Activated T-cell treated with anti-CD3 and anti-CD28 coated beads for 1 hour (primary cell): ENCODE data around the gene TOMM5.
A peak's percentile ranks its signal among the peaks of the same experiment; 100 is the strongest.

ENCODE experiments used
- DNase-seq: peaks from one replicate; pipeline ENCODE4 v3.0.0-alpha.2; 2020; ENCODE audit warnings: low read depth

TOMM5 gene

DNA sequence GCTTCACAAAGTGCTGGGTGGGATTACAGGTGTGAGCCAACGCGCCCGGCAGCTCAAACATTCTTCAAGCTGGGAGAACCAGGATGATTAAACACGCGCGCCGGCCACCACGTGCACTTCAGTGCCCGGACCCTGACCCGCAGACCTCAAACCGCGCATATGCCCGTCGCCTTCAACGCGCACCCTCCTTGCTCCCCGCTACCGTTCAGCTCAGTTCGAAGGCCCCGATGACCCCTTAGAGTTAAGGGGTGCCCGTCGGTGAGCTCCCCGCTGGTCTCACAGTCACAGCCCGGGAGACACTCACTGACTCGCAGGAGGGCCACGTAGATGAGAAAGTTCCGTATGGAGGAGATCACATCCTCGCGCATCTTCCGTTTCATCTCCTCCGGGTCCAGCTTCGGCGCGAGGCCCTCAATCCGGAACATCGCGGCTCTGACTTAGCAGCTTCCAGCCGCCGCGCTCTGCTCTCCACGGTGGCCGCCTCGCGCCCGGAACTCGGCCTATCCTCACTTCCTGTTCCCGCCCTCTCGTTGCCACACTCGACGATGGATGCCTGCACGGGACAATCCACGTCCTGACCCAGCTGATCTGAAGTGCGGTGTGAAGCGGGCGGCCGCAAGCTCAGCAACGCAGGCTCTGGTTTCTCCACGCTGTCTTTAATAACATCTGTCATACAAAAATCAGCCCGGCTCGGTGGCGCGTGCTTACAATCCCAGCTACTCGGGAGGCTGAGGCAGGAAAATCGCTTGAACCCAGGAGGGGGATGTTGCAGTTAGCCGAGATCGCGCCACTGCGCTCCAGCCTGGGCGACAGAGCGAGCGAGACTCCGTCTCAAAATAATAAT lies at the start of gene TOMM5:
Gene TOMM5, minus strand, starts transcription at position 490 of the 844 bp plus-strand sequence. Its CDS starts 65 bp downstream, at position 425.
- DNase-seq, result peak; percentile 83

- DNase-seq, result no peak
Observed at GRCh38 chr9:37641331-37641730, 48.9 kb upstream of the TOMM5 start.

DNA sequence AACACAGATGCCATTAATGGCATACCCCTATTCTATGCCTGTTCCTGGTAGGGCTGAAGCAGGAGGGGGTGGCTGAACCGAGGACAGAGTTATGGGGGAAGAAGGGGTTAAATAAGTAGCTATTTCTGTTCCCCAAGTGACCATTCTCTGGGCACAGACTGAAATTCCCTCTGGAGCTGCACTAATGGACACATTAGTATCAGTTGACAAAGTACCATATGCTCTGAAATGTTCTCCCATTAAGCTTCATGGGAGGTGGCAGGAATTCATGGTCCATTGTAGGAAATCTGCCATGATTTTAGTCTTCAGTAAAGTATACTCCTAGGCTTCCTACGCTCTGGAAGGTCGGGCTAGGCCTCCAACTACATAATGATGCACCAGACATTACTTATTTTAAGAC lies 47.8 kb upstream of the TOMM5 start:
- DNase-seq, result no peak

DNA sequence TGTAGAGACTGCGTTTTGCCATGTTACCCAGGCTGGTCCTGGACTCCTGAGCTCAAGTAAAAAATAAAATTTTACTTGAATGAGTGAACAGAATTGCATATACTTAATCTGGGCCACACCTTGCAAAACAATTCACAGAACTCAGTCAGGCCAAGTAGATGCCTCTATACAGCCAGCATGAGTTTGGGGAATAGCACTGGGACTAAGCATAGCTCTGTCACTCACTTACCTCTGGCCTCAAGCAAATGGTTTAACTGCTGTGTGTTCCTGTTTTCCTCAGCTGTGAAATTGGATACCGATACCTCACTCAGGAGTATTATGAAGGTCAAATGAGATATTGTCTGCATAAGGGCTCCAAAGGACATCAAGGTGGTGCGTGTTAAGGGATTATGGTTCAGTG lies 47.4 kb upstream of the TOMM5 start:
- no peak for DNase-seq

DNA sequence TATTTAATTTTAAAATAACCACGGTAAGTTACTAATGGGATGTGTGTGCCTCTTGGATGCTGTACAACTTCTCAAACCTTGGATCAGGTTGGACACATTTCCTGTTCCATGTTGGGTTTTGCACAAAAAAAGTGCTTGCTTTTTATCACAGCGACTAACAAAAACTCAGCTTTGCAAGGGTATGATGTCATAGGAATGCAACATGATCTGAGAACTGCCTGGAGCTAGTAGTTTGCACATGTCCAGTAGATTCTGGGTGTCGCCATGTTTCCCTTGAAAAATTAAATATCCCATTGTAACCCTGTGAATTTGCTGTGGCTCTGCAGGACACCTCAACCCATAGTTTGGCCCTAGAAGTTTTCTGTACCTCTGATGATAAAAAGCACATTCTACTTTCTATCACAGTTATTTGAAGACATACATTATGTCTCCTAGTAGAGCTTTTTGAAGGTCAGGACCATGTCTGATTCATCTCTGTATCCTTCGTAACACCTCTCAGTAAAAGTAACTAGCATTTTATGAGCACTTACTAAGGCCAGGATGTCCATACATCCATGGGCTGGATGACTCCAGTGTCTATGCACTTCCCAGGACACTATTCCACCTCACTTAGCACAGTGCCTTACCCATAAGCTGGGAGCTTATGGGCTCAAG lies 46.8 kb upstream of the TOMM5 start:
- no peak for DNase-seq

GRCh38 chr9:37636511-37637448 lies 44.4 kb upstream of the TOMM5 start:
- DNase-seq, result no peak

DNA sequence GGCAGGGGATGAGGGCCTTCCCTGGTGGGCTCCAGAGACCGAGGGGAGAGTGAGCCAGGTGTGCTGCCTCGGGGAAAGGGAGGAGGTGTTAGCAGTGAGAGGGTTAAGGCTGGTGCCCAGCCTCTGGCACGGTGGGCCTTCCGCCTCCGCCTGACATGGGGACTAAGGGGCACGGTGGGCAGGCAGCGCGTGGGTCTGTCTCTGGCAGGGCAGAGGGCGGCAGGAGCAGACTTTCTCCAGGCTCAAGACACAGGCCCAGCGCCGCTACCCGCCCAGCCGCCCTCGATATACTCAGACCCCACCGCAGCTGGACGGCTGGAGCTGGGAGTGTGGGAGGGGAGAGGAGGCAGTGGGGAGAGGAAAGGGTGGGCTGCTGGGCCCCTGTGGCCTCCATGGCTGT lies 43.4 kb upstream of the TOMM5 start:
- DNase-seq, result no peak

DNA sequence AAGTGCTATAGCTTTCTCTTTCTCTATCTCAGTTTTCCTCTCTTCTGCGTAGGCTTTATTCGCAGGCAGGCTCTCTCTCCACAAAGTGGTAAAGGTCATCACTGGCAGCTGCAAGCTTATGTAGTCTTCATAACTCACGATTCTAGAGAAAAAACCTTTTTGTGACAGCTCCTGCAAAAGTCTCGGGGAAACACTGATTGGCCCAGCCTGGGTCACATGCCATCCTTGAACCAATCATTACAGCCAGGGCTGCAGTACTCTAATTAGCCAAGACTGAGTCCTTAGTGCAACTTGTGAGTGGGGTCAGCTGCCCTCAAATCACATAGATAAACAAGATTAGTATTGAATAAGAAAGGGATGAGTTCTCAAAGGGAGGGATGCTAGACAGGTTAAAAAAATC lies 40.1 kb upstream of the TOMM5 start:
- no peak for DNase-seq

GRCh38 chr9:37626708-37627292 lies 34.4 kb upstream of the TOMM5 start:
- no peak for DNase-seq

DNA sequence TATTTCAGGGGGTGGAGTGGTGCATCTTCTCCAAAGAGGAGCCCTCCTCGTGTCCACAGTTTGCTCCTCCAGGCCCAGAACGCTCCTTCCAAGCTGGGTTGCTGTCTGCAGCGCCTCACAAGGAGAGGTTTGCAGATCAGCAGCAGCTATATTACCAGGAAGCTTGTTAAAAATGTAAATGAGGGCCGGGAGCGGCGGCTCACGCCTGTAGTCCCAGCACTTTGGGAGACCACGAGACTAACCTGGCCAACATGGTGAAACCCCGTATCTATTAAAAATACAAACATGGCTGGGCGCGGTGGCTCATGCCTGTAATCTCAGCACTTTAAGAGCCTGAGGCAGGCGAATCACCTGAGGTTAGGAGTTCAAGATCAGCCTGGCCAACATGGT lies 33.4 kb upstream of the TOMM5 start:
- no peak for DNase-seq

DNA sequence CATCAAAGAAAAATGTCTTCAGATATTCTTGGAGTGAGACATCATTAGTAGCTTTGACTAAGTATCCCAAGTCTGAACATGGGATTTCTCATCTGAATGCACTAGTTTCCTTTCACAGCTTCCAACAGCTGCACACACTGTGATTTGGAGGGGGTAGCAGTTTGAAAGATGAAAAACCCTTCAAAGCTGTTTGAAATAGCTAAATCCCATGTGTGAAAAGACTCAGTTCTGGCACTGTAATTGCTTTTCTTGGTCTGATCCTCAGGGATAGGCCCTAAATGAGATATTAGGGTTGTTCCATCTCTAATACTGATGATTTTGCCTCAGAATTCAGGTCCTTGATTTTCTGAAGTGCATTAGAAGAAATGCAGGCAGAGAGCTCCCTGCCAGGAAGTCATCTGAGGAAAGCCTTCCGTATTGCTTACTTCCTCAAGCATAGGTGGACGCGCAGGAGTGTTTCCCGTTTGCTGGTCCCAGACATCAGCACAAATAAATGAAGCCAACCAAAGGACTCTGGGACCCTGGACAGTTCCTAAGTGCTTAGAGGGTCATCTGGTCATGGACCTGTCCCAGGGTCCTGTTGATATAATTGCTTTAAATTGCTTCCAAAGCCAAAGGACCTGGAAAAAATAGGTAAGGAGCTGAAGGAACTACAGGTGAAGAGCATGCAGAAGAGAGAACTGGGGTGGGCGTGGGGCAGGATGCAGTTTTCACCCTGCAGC lies 32.8 kb upstream of the TOMM5 start:
- DNase-seq, result no peak

DNA sequence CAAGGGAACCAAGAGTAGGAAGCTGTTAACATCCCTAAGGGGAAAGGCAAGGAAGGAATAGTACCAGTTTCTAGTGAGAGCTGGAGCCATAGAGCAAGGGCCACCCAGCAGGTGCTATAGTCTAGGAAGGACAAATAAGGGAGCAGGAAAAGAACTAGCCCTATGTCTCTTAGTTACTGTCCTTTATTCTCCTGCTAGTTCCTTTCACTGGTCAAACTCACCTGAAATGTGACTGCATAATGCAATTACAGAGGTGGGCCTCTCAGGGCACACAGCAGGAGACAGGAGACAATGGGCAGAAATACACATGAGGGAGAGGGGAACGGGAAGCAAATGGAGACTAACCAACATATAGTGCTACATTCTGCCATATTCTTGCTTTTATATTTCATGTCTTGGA lies 31.7 kb upstream of the TOMM5 start:
- DNase-seq, result no peak

DNA sequence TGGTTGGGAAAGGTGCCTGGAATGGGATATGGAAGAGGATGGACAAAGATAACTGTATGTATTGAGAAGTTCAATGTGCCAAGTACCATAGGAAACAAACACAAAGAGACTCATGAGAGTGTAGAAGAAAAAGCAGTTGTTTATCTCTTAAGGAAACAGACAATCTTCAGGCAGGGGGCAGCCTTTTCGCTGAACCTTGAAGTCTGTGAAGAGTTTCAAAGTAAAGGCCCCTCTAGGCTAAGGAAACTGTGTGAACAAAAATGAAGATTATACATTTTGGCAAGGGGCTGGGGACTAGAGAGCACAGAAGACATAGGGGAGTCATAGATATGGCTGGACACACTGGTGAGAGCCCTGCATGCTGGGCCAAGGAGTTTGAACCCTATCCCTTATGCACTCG lies 30.9 kb upstream of the TOMM5 start:
- no peak for DNase-seq

- no peak for DNase-seq
Observed at GRCh38 chr9:37622462-37622861, 30.1 kb upstream of the TOMM5 start.

- DNase-seq, result no peak
Observed at GRCh38 chr9:37621273-37622121, 29.1 kb upstream of the TOMM5 start.

DNA sequence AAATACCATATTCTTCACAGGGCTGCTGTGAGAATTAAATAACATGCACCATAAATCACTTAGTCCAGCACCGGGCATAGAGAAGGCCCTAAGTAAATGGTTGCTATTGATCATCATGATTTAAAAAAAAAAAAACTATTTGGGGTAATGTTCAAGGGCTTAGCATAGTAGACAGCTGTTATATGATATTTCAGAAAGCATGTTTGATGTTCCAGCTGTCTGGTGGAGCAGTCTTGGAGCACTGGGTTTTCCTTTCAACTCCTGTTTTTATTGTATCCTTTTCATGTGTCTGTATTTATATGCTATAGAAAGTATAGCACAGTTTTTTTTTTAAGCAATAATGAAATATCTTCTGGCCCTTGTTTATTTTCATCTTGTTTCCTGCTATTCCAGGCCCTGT lies 28.0 kb upstream of the TOMM5 start:
- DNase-seq, result no peak

DNA sequence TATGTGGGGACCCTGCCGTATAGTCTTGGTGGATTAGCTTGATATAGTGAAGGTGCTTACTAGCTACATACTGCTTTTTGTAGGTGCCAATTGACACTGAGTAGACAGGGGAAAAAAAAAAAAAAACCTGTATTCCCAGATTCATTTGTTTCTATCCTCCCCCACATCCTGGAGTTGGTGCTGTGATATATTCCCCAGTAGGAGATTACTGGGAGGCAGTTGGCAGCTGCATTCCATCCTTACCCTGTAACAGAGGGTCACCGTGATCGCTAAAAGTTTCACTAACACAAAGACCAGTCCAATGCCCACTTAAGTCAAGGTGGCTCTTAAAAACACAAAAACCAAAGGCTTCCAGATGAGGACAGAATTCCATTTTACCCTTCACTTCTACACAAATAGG lies 27.4 kb upstream of the TOMM5 start:
- no peak for DNase-seq

DNA sequence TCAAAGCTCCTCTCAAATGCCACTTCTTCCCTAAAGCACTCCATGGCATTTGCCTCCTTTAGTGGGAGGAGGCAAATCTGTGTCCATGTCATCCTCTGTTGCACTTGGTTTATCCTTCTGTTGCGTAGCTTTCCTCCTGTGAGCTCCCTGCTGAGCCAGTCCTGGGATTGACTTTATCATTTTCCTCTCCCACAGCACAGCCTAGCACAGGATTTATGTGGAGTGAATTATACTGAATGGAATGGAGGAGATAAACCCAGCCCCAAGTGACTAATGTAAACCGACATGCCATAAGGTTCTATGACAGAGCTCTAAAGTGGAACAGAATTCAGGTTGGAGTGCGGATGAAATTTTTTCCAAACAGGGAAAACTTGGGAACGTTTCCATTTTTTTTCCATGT lies 26.4 kb upstream of the TOMM5 start:
- DNase-seq, result no peak

GRCh38 chr9:37617832-37618231 lies 25.4 kb upstream of the TOMM5 start:
- DNase-seq, result no peak

DNA sequence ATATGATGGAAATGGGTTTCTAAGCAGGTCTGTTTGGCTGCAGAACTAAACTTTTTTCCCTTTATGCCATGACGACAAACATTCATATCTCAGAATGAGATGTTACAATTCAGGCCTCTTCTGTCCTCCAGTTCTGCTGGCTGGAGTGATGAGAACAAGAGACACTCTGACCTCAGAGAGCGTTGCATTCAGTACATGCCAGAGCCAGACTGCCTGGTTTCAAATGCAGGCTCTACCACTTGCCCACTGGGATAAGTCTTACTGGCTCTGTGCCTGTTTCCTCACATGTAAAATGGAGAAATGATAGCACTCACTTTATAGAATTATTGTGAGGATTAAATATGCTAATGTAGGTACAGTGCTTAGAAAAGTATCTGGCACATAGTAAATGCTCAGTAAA lies 24.8 kb upstream of the TOMM5 start:
- DNase-seq, result no peak

DNA sequence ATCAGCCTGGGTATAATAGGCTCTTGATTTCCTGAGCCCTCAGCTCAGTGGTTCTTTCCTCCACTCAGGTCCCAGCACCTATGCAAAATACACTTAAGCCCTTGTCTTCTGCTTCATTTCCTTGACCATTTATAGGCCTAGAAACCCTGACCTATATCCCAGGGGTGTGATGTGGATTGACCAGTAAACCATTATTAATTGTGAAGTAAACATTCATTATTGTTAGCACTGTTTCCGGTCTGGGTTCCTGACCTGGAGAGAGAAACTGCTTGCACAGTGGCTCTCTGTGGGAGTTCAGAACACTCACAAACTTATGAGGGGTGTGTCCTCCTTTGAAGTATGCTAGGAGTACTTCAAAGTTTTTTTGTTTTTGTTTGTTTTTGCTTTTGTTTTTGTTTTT lies 19.6 kb upstream of the TOMM5 start:
- no peak for DNase-seq
